B cell (primary cell): Measurements from ENCODE around the gene DYNC2H1. TPM values are rescaled to one million over a fixed set of nuclear protein-coding genes. Genes with fewer than 3 reads are reported as not detected.

Source experiments
- ATAC-seq: fragments of 200-7000 bp; cut with Tn5 transposase; one replicate; pipeline ENCODE4 v1.10.0; 2021; ENCODE audit warnings: low read depth, mild to moderate bottlenecking, moderate number of reproducible peaks, moderate library complexity
- CTCF ChIA-PET: fragments of 350-600 bp; sonication (Branson Sonifier 250); formaldehyde crosslinking; loops from one replicate; lab custom pipeline; 2021; ENCODE audit warnings: antibody characterized with exemption, inconsistent platforms; lab: Charles Lee
- POLR2A ChIA-PET: fragments of 350-600 bp; sonication (Branson Sonifier 250); formaldehyde crosslinking; loops from one replicate; lab custom pipeline; 2021; ENCODE audit warnings: antibody characterized with exemption; lab: Charles Lee
- DNase-seq: peaks from one replicate; pipeline ENCODE4 v3.0.0; 2013
- H2AFZ ChIP-seq: 2 replicates; pipeline ENCODE4 v1.6.1; 2012; ENCODE audit warnings: mild to moderate bottlenecking, low read depth, low read length; ENCODE audit not compliant: insufficient read depth, poor library complexity, severe bottlenecking
- H3K27ac ChIP-seq, 2 donors: 1 replicate in 1 of 2; 2 replicates in 1 of 2; pipeline ENCODE4 v1.5.1; 2012 to 2013; ENCODE audit warnings: low read length in 2 of 2, mild to moderate bottlenecking in 2 of 2, moderate library complexity in 1 of 2
- H3K27me3 ChIP-seq, 4 experiments: fragments of 200-600 bp in 1 of 4; sonication (generic) in 1 of 4; replicated peaks in 1 of 4; 1 replicate in 2 of 4; 2 replicates in 2 of 4; pipeline versions ENCODE4 v1.6.1 to v1.7.0; 2013 to 2016; ENCODE audit warnings: low read length in 3 of 4, mild to moderate bottlenecking in 2 of 4, mixed read lengths in 1 of 4, moderate library complexity in 1 of 4; ENCODE audit not compliant: insufficient read depth in 4 of 4, control insufficient read depth in 3 of 4; ENCODE audit errors: control extremely low read depth in 1 of 4
- H3K36me3 ChIP-seq, 2 experiments: replicated peaks in 1 of 2; 1 replicate in 1 of 2; 2 replicates in 1 of 2; pipeline versions ENCODE4 v1.6.1 to v1.7.1; 2013; ENCODE audit warnings: low read length in 1 of 2; ENCODE audit not compliant: insufficient read depth in 2 of 2, control insufficient read depth in 1 of 2; ENCODE audit errors: control extremely low read depth in 1 of 2, extremely low read depth in 1 of 2
- H3K4me1 ChIP-seq, 2 donors: fragments of 200-600 bp in 1 of 2; sonication (generic) in 1 of 2; 1 replicate in 1 of 2; 2 replicates in 1 of 2; pipeline versions ENCODE4 v1.5.1 to v1.6.1; 2013 to 2017; ENCODE audit warnings: low read length in 2 of 2; ENCODE audit not compliant: control insufficient read depth in 2 of 2, insufficient read depth in 2 of 2
- H3K4me2 ChIP-seq: replicated peaks from 2 replicates; pipeline ENCODE3; 2012; ENCODE audit warnings: mild to moderate bottlenecking, low read depth, low read length; ENCODE audit not compliant: poor library complexity, severe bottlenecking
- H3K4me3 ChIP-seq, 5 experiments: fragments of 200-600 bp in 1 of 5; sonication (generic) in 1 of 5; 1 replicate in 3 of 5; 2 replicates in 2 of 5; pipeline versions ENCODE4 v1.5.1 to v1.7.0; 2011 to 2016; ENCODE audit warnings: low read length in 4 of 5, mild to moderate bottlenecking in 4 of 5, low read depth in 2 of 5, control low read depth in 1 of 5, moderate library complexity in 1 of 5; ENCODE audit not compliant: insufficient read depth in 1 of 5; ENCODE audit errors: control extremely low read depth in 1 of 5, extremely low read depth in 1 of 5
- H3K79me2 ChIP-seq: fragments of 200-600 bp; sonication (generic); one replicate; pipeline ENCODE4 v1.6.0; 2016; ENCODE audit warnings: low read length; ENCODE audit not compliant: control insufficient read depth, insufficient read depth
- H3K9ac ChIP-seq: fragments of 200-600 bp; sonication (generic); 2 replicates; pipeline ENCODE4 v1.6.1; 2017; ENCODE audit warnings: mild to moderate bottlenecking, low read length, moderate library complexity
- H3K9me3 ChIP-seq, 3 donors: one replicate each; pipeline versions ENCODE4 v1.6.1 to v1.7.1; 2013; ENCODE audit warnings: low read length in 2 of 3; ENCODE audit not compliant: control insufficient read depth in 2 of 3, insufficient read depth in 1 of 3; ENCODE audit errors: control extremely low read depth in 1 of 3
- H4K20me1 ChIP-seq: 2 replicates; pipeline ENCODE4 v1.6.0; 2012; ENCODE audit warnings: mild to moderate bottlenecking, low read length; ENCODE audit not compliant: insufficient read depth, control insufficient read depth, poor library complexity, severe bottlenecking
- H3K27ac Mint-ChIP-seq: one replicate; pipeline ENCODE4 v1.8.0; 2021; ENCODE audit warnings: mixed read lengths
- H3K27me3 Mint-ChIP-seq: one replicate; pipeline ENCODE4 v1.8.0; 2021; ENCODE audit warnings: mixed read lengths
- H3K4me1 Mint-ChIP-seq: one replicate; pipeline ENCODE4 v1.8.0; 2021; ENCODE audit warnings: mixed read lengths
- H3K4me3 Mint-ChIP-seq: one replicate; pipeline ENCODE4 v1.8.0; 2021; ENCODE audit warnings: mixed read lengths
- H3K9me3 Mint-ChIP-seq: one replicate; pipeline ENCODE4 v1.8.0; 2022; ENCODE audit warnings: mixed read lengths; ENCODE audit not compliant: insufficient read depth
- CTCF ChIP-seq: fragments of 200-600 bp; IDR thresholded peaks from one replicate; pipeline ENCODE4 v1.8.0; 2022; ENCODE audit warnings: antibody characterized with exemption, mild to moderate bottlenecking
- EZH2 ChIP-seq: IDR thresholded peaks from 2 replicates; pipeline ENCODE4 v1.6.1; 2012; ENCODE audit warnings: borderline replicate concordance, low read depth, mild to moderate bottlenecking, moderate library complexity, low read length; ENCODE audit not compliant: insufficient read depth, poor library complexity, severe bottlenecking
- WGBS: methylation state at CpG from one replicate; pipeline ENCODE4 v1.1.5; 2013; ENCODE audit warnings: missing lambda C conversion rate; ENCODE audit not compliant: insufficient coverage; 5-methylcytosine and 5-hydroxymethylcytosine counted together
- intact Hi-C: fragments of 100-400 bp; cut with micrococcal nuclease; formaldehyde crosslinking; loops from one replicate; pipeline ENCODE4 v1.10.0; 2022
- polyA plus RNA-seq: library from polyadenylated mRNA; depleted of rRNA; stranded (reverse); fragments of >200 nt; gene quantifications from 2 replicates; pipeline ENCODE4 v1.2.3, GENCODE V29; 2012
- total RNA-seq, 2 donors: library from RNA; stranded (reverse); fragments of 120-200 nt in 1 of 2; gene quantifications; 1 replicate in 1 of 2; 2 replicates in 1 of 2; pipeline versions ENCODE4 v1.2.3 to v1.2.4, GENCODE V29; 2013 to 2022

DYNC2H1 gene
- total and polyA plus RNA-seq, 2 donors (not counting 1 experiment from before 2014, with no cell fraction given): 0.92 to 7.8 TPM

- WGBS: no CpG with 5 or more reads among the region's 6 CpGs
- TF ChIP-seq EZH2 (no peak), CTCF (no peak)
- POLR2A ChIA-PET: no interaction called here
Measured at GRCh38 chr11:103398829-103399228, 289.6 kb downstream of the DYNC2H1 start.

DNA sequence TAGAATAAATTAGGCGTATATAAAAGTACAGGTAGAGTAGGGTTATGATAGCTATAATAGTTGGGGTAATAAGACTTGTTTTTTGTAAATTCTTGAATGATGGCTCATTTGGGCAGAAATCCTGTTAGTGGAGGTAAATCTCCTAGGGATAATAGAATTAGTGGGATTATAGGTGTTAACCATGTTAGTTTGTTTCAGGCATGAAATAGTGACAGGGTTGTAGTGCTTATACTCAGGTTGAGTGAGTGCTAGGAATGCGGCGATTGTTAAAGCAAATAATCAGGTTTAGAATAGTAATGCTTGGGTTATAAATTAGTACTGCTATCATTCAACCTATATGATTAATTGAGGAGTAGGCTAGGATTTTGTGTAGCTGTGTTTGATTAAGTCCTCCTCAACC is 297.1 kb downstream of the DYNC2H1 start:
- intact Hi-C loops: no loop called here
- no peak for TF ChIP-seq EZH2
- no peak for DNase-seq
- no peak overlapping the region for H3K27ac ChIP-seq
- whole genome bisulfite sequencing: 100% methylated on average over 1 of the region's 3 CpGs
- ChIA-PET POLR2A (no interaction called here), CTCF (no interaction called here)
- H3K4me3 ChIP-seq: no peak overlapping the region
- no peaks in the 10 kb centered on the region for H3K79me2 ChIP-seq
- no peaks in the 10 kb centered on the region for H4K20me1 ChIP-seq
- no peaks in the 10 kb centered on the region for H3K9me3 ChIP-seq
- no peak overlapping the region for H3K4me2 ChIP-seq
- H3K9ac ChIP-seq: no peak overlapping the region
- no peaks in the 10 kb centered on the region for H3K27me3 Mint-ChIP-seq
- no peaks in the 10 kb centered on the region for H3K36me3 ChIP-seq
- ATAC-seq: no peak
- no peaks in the 10 kb centered on the region for H3K4me1 Mint-ChIP-seq
- H3K9me3 Mint-ChIP-seq: no peaks in the 10 kb centered on the region
- no peak overlapping the region for H3K27ac Mint-ChIP-seq
- H3K27me3 ChIP-seq: no peaks in the 10 kb centered on the region
- no peak overlapping the region for H2AFZ ChIP-seq
- H3K4me1 ChIP-seq: no peaks in the 10 kb centered on the region
- no peak overlapping the region for H3K4me3 Mint-ChIP-seq

More at GRCh38 chr11:103398829-103399228, 289.6 kb downstream of the DYNC2H1 start:
- ATAC-seq (no peak), DNase-seq (no peak)
- Histone ChIP-seq H3K4me3 (no peak overlapping the region), H3K36me3 (no peaks in the 10 kb centered on the region), H3K9me3 (peaks cover 0 to 2% (median 0%) of the 10 kb centered on the region in 3 donors), H3K79me2 (no peaks in the 10 kb centered on the region), H3K27me3 (no peaks in the 10 kb centered on the region), H2AFZ (no peak overlapping the region), H3K4me1 (no peaks in the 10 kb centered on the region), H4K20me1 (no peaks in the 10 kb centered on the region), H3K4me2 (no peak overlapping the region), H3K27ac (no peak overlapping the region), H3K9ac (no peak overlapping the region)
- CTCF ChIA-PET: no interaction called here
- Mint-ChIP-seq H3K4me3 (no peak overlapping the region), H3K27ac (no peak overlapping the region), H3K9me3 (no peaks in the 10 kb centered on the region), H3K4me1 (no peaks in the 10 kb centered on the region), H3K27me3 (no peaks in the 10 kb centered on the region)
- intact Hi-C loops: no loop called here
